ENCODE results near the gene MFNG.

MFNG gene

DNA sequence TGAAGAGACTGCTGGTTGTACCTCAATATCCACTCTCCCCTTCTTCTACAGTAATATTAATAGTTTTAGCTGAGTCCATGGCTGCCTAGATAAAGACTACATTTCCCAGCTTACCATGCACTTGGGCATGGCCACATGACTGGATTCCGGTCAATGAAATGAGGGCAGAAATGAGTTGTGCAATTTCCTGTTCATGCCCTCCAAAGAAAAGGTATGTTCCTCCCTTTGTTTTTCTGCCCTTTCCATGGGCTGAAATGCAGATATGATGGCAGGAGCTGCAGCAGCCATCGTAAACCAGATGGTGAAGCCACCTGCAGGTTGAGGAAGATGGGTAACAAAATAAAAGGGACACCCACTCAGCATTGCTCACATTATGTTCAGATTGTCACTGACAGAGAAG lies 43.6 kb downstream of the MFNG start:
- in situ Hi-C loops (cut with MboI; ENCODE audit: low sequenced_read_pairs, unreplicated experiment), result no loop called here
- DNase-seq (ENCODE audit: low spot score), result no peak
- TF ChIP-seq, protein P1, sequence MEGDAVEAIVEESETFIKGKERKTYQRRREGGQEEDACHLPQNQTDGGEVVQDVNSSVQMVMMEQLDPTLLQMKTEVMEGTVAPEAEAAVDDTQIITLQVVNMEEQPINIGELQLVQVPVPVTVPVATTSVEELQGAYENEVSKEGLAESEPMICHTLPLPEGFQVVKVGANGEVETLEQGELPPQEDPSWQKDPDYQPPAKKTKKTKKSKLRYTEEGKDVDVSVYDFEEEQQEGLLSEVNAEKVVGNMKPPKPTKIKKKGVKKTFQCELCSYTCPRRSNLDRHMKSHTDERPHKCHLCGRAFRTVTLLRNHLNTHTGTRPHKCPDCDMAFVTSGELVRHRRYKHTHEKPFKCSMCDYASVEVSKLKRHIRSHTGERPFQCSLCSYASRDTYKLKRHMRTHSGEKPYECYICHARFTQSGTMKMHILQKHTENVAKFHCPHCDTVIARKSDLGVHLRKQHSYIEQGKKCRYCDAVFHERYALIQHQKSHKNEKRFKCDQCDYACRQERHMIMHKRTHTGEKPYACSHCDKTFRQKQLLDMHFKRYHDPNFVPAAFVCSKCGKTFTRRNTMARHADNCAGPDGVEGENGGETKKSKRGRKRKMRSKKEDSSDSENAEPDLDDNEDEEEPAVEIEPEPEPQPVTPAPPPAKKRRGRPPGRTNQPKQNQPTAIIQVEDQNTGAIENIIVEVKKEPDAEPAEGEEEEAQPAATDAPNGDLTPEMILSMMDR (IDR thresholded peaks at IDR 0.05; ENCODE audit: borderline replicate concordance, control extremely low read depth, extremely low read depth, insufficient read depth, missing control alignments), result no peak

DNA sequence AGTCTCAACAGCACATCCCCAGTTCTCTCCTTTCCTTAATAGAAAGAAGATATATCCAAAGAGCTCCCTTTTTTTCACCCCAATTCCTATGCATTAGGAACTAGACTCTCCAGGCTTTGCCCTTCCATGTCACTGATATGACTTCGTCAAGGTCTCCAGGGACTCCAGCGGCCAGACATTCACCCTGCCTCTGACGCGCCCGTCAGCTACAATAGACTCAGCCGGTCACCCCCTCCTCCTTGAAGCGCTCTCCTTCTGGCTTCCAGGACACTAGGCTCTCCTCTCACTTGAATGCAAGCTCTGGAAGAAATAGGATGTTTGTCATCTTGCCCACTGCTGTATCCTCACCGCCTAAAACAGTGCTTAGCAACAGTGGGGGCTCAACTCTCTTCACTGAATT lies 44.0 kb downstream of the MFNG start:
- in situ Hi-C loops (cut with MboI; ENCODE audit: low sequenced_read_pairs, unreplicated experiment), result no loop called here

DNA sequence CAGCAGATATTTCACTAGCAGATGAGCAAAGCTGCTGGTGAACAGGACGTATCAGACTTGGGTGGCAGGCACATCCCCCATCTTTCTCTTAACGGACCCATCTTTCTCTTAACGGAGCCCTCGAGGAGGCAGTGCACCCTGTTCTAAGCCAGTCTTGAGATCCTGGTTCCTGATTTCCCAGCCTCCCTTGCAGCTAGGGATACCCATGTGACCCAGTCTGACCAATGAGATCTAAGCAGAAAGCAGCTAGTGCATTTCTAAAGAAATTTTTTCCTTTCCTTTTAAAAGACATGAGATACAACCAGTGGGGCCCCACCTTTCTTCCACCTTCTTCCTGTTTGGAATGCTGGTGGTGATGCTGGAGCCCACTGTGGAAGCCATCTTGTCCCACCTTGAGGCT lies 45.3 kb downstream of the MFNG start:
- no peak for DNase-seq (ENCODE audit: low spot score)
- in situ Hi-C loops (cut with MboI; ENCODE audit: low sequenced_read_pairs, unreplicated experiment), result no loop called here
- TF ChIP-seq, protein P1 (IDR thresholded peaks at IDR 0.05; ENCODE audit: borderline replicate concordance, control extremely low read depth, extremely low read depth, insufficient read depth, missing control alignments), result no peak

More for the DNA sequence above, 44.0 kb downstream of the MFNG start:
- TF ChIP-seq, protein P1 (IDR thresholded peaks at IDR 0.05; ENCODE audit: borderline replicate concordance, control extremely low read depth, extremely low read depth, insufficient read depth, missing control alignments), result no peak
- DNase-seq (ENCODE audit: low spot score), result no peak

DNA sequence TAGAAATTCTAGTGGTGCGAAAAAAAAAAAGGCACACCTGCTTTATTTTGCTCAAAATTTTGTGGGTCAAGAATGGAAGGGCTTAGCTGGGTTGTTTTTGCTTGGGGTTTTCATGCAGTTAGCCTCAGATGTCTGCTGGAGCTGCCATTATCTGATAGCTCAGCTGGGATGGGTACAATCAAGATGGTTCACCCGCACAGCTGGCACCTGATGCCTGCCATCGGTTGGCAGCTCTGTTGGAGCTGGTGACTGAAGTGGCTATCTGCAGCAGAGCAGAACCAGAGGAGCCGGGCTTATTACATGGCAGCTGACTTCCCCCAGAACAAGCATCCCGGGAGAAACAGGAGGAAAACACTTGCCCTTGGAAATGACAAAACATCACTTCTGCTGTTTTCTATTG lies 46.8 kb downstream of the MFNG start:
- TF ChIP-seq, protein P1 (IDR thresholded peaks at IDR 0.05; ENCODE audit: borderline replicate concordance, control extremely low read depth, extremely low read depth, insufficient read depth, missing control alignments), result no peak
- in situ Hi-C loops (cut with MboI; ENCODE audit: low sequenced_read_pairs, unreplicated experiment), result loop anchor here (10.0 kb wide), 1 partner anchor 125 kb away; no protein-coding TSS in a partner anchor
- no peak for DNase-seq (ENCODE audit: low spot score)

DNA sequence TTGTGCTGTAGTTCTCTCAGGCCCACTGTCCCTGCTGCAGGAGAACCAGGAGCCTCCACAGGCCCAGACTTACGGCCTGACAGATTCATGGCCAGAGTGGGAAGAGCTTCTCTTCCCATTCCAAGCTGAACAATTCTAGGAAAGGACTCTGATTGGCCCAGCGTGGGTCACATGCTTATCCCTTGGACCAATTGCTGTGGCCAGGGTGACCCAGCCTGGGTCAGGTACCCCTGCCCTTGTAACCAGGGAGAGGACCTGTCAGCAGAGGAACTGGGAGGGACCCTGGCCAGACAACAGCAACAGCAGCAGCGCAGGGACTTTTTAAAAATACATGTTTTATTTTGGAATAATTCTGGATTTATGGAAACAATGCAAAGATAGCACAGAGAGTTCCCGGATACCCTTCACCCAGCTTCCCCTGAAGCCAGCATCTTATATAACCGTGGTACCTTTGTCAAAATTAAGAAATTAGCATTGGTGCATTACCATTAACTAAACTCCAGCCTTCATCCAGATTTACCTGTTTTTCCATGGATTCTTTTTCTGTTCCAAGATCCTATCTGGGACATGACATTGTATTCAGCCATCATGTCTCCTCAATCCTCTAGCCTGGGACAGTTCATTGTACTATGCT lies 50.1 kb downstream of the MFNG start:
- no peak for DNase-seq (ENCODE audit: low spot score)
- in situ Hi-C loops (cut with MboI; ENCODE audit: low sequenced_read_pairs, unreplicated experiment), result loop anchor here (10.0 kb wide), 1 partner anchor 121 kb away; no protein-coding TSS in a partner anchor
- TF ChIP-seq, protein P1 (IDR thresholded peaks at IDR 0.05; ENCODE audit: borderline replicate concordance, control extremely low read depth, extremely low read depth, insufficient read depth, missing control alignments), result no peak

DNA sequence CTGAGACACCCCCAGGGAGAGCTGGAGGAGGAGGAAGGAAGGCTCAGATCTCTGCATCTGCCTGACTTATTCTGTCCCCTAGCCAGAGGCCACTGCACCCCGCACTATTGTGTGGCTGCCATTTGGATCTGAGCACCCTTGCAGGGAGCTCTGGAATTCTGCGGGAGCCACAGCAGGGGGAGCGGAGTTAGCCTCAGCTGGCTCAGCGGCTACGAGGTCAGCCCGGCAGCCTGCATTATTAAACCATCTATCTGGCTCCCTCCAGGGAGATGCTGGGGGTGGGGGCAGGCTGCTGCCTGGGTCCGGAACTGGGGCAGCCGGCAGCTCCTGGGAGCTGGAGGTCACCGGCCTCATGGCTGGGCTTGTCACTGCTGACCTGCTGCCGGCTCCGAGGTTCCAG lies 52.4 kb downstream of the MFNG start:
- no peak for DNase-seq (ENCODE audit: low spot score)
- TF ChIP-seq, protein P1 (IDR thresholded peaks at IDR 0.05; ENCODE audit: borderline replicate concordance, control extremely low read depth, extremely low read depth, insufficient read depth, missing control alignments), result no peak
- in situ Hi-C loops (cut with MboI; ENCODE audit: low sequenced_read_pairs, unreplicated experiment), result loop anchor here (10.0 kb wide), 1 partner anchor 119 kb away; no protein-coding TSS in a partner anchor
